HG03342 (cell line): Measurements from ENCODE around the gene KLHL21.
"Not testable (repeated sequence)": the region's sequence is repeated elsewhere in the genome, so short reads cannot be mapped to it uniquely, and the experiment has no call there.

ENCODE experiments used
- ATAC-seq: cut with Tn5 transposase; IDR thresholded peaks from one replicate; pipeline ENCODE4 v1.9.1; 2021; ENCODE audit warnings: mild to moderate bottlenecking, moderate library complexity; ENCODE audit not compliant: unreplicated experiment

The KLHL21 gene

GRCh38 chr1:6600410-6601048, 2.1 kb downstream of the KLHL21 start:
- ATAC-seq, result no peak

- ATAC-seq, result not testable (repeated sequence)
These were observed 2.7 kb downstream of the KLHL21 start for GRCh38 chr1:6599991-6600390.

GRCh38 chr1:6599141-6599975, 3.3 kb downstream of the KLHL21 start:
- no peak for ATAC-seq

- no peak for ATAC-seq
These were observed 4.9 kb downstream of the KLHL21 start for GRCh38 chr1:6597777-6598131.

- no peak for ATAC-seq
These were observed 5.5 kb downstream of the KLHL21 start for GRCh38 chr1:6596886-6597776.

- no peak for ATAC-seq
These were observed 6.3 kb downstream of the KLHL21 start for GRCh38 chr1:6596351-6596750.

- ATAC-seq, result no peak
These were observed 7.5 kb downstream of the KLHL21 start for GRCh38 chr1:6594977-6595740.

- ATAC-seq, result no peak
These were observed 8.9 kb downstream of the KLHL21 start for GRCh38 chr1:6593810-6594209.

GRCh38 chr1:6592865-6593593, 9.6 kb downstream of the KLHL21 start:
- no peak for ATAC-seq

- no peak for ATAC-seq
These were observed 10.2 kb downstream of the KLHL21 start for GRCh38 chr1:6592441-6592840.

- ATAC-seq, result no peak
These were observed 11.0 kb downstream of the KLHL21 start for GRCh38 chr1:6591644-6592043.

GRCh38 chr1:6591222-6591621, 11.4 kb downstream of the KLHL21 start:
- ATAC-seq, result no peak

- ATAC-seq, result no peak
These were observed 12.6 kb downstream of the KLHL21 start for GRCh38 chr1:6590046-6590445.

- no peak for ATAC-seq
These were observed 13.7 kb downstream of the KLHL21 start for GRCh38 chr1:6588893-6589520.

GRCh38 chr1:6588128-6588892, 14.4 kb downstream of the KLHL21 start:
- ATAC-seq, result no peak

- no peak for ATAC-seq
These were observed 15.2 kb downstream of the KLHL21 start for GRCh38 chr1:6587261-6588005.

GRCh38 chr1:6586404-6586816, 16.3 kb downstream of the KLHL21 start:
- no peak for ATAC-seq

- ATAC-seq, result no peak
These were observed 16.8 kb downstream of the KLHL21 start for GRCh38 chr1:6585841-6586240.
